ENCODE results near the gene IFITM1.
"Not testable (repeated sequence)": the region's sequence is repeated elsewhere in the genome, so short reads cannot be mapped to it uniquely, and the experiment has no call there.

Gene IFITM1

DNA sequence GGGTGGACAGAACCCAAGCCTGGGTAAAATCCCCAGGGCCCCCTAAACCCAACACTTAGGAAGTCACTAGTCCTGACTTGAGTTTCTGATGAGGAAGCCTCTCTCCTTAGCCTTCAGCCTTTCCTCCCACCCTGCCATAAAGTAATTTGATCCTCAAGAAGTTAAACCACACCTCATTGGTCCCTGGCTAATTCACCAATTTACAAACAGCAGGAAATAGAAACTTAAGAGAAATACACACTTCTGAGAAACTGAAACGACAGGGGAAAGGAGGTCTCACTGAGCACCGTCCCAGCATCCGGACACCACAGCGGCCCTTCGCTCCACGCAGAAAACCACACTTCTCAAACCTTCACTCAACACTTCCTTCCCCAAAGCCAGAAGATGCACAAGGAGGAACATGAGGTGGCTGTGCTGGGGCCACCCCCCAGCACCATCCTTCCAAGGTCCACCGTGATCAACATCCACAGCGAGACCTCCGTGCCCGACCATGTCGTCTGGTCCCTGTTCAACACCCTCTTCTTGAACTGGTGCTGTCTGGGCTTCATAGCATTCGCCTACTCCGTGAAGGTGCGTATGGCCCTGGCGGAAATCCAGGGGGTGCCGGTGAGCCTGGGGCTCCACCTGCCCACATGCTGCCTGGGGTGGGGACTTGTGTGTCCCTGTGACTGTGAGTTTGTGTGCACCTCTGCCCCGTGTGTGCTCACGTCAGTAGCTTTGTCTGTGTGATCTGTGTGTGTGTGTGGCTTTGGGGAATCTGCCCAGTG lies at the start of gene IFITM1:
TSS of gene IFITM1 (plus strand) at position 254 of the 767 bp plus-strand sequence. CDS start at position 385, 131 bp downstream.
- no peak for DNase-seq (ENCODE audit: low read depth)

DNA sequence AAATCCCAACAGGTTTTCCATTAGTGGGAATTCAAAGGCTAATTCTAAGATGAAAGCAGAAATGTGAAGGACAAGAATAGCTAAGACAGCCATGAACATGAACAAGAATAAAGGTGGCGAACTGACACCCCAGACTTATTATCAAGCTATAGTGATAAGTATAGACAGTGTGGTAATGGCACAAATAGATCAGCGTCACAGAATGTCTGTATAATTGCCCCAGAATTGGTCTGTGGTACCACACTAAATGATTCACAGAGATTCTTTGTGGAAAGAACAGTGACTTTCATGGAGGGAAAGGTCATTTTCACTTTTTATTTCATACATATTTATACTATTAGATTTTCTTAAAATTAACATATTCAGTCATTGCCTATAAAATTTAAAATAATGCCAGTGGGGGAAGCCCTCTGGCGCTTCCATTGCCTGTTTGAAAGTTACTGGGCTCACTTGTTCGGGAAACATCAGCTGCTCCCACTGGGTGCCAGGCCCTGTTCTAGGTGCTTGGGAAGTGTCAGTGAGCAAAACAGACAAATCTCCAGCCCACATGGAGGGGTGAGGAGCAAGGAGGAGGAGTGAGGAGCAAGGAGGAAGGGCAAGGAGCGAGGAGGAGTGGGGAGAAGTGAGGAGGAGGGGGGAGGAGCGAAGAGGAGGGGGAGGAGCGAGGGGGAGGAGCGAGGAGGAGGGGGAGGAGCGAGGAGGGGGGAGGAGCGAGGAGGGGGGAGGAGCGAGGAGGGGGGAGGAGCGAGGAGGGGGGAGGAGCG lies 47.0 kb upstream of the IFITM1 start:
- no peak for DNase-seq (ENCODE audit: low read depth)

DNA sequence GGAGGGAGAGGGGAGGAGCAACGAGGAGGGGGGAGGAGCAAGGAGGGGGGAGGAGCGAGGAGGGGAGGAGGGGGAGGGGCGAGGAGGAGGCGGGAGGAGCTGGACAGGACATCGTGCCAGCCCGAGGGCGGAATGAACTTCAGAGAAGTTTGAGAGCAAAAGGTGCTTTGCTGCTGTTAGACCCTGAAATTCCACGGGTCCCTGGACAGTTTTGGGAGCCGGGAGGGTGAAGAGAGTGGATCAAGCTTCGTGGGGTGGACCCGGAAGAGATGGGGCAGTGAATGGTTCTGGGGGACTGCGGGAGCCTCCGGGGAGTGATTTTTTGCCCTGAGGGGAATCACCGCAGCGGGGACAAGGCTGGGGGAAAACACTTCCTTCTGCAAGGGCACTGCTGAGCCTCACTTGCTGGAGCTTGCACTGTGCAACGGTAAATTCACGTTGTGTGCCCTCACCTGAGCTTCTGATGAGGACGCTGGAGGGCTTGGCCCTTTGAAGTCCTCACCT lies 46.3 kb upstream of the IFITM1 start:
- no peak for DNase-seq (ENCODE audit: low read depth)

DNA sequence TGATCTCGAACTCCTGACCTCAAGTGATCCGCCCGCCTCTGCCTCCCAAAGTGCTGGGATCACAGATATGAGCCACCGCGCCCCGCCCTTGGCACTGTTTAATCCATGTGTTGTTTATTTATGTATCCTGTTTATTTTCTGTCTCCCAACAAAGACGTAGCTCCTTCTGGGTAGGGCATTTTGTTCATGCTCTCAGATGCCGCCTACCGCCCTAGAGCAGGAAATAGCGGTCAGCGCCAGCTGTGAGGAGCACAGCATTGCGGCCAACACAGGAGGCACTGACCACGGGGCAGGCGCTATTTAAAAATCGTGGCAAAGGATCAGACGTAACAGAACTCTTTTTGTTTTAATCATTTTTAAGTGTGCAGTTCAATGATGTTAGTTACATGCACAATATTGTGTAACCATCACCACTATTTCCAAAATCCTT lies 45.1 kb upstream of the IFITM1 start:
- not testable (repeated sequence) for DNase-seq (ENCODE audit: low read depth)

DNA sequence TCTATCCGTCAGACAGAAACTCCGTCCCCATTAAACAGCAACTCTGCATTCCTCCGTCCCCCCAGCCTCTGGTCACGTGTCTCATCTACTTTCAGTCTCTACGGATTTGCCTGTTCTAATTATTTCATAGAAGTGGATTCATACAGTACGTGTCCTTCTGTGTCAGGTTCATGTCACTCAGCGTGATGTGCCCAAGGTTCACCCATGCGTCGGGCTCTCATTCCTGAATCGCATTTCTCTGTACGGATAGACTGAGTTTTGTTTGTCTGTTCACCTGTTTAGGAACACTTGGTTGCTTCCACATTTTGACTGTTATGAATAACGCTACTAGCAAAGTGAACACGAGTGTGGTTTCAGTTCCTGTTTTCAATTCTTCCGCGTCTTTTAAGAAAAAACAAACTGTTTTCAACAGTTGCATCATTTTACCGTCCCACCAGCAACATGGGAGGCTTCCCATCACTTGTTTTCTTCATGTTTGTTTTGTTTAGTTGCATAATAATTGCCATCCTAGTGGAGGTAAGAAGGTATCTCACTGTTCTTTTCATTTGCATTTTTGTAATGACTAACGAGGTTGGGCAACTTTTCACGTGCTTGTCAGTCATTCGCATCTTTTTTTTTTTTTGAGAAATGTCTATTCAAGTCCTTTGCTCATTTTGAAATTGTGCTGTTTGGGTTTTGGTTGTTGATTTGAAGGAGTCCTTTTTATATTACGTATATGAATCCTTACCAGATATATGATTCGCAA lies 44.5 kb upstream of the IFITM1 start:
- DNase-seq (ENCODE audit: low read depth), result no peak

DNA sequence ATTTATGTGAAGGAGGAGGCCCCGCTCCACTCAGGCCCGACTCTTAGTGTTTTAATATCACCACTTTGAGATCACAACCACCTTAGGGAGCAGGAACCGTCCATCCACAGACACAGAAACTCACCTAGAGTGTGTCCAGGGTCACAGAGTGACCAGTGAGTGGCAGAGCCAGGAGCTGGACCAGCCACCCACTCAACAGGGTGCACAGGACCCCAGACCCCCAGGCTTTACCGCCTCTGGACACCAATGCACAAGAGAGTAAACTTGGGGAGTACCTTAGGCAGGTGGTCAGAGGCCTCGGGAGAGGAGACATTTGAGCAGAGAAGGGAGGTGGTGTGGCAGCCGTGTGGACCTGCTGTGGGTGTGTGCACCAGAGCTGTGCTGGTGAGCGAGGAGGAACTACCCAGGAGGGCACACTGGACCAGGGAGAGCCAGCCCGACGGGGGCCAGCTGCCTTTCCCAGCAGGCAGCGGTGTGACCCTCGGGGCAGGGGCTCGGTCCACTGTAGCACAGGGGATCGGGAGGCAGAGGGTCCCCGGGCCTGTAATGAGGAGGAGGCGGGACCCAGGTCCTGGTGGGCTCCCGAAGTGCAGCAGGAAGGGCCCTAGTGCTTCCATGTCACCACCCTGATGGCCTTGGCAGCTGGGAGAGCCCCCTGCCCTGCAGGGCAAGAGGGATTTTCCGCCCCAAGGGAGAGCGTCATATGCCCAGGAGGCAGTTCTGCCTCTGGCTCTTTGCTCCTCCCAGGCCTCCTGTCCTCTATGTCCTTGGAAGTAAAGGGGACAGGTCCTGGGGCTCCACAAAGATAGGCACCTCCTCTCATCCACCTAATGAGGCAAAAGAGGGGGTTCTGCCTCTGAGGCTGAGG lies 43.2 kb upstream of the IFITM1 start:
- no peak for DNase-seq (ENCODE audit: low read depth)

DNA sequence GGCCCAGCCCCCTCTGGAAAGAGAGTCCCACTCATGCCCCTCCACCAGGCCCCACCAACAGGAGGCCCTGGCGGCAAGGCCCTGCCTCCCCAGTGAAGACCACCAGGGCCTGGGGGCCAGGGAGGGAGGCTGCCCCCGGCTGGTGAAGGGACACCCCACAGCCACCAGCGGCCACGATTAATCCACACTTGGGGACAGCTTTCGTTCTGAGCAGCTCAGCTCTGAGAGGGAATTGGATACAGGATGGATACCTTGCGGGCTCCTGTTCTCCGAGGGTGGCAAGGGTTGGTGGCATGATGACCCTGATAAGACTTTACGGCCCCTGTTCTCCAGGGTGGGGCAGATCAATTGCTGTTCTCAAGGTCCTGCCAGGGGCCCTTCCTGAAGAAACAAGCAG lies 42.5 kb upstream of the IFITM1 start:
- DNase-seq (ENCODE audit: low read depth), result no peak

DNA sequence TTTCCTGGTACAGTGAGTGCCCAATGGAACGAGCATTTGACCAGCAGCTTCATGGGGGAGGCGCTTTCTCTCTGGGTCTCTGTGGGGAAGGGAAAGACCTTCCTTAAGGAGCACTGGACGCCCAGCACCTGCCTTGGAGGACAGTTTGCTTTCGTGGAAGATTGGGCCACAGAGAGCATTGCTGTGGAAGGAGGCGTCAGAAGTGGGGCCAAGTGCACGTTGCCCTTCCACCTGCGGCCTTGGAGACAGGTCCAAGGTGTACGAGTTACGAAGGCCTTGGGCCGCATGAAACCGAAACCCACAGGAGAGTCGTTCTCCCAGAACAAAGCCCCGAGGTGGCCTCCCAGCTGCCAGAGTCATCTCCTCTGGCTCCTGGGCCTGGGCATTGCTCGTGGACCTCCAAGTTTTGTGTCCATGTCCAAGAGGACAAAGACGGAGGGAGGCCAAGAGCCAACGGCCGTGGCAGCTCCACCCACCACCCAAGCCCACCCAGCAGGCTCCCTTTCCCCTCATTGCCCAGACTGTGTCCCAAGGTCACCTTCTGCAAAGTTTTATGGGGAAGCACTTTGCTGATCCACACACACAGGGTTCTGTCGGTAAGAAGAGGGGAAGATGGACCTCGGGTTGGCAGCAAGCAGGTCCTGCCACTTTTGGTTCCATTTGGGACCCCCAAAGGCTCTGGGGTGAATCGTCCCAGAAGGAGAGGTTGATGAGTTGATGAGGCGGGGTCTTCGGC lies 41.5 kb upstream of the IFITM1 start:
- no peak for DNase-seq (ENCODE audit: low read depth)

DNA sequence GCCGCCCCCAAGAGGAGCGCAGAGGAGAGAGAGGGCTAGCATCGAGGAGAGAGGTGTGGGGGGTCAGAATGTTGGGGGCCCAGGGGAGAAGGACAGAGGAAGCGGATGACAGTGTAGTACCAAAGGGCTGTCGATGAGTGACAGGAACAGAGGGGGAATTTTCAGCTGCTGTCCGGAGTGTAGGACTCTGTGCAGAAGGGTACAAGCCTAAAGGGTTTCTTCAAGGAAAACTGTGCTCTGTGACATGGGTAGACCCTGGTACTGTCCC lies 41.0 kb upstream of the IFITM1 start:
- DNase-seq (ENCODE audit: low read depth), result no peak

DNA sequence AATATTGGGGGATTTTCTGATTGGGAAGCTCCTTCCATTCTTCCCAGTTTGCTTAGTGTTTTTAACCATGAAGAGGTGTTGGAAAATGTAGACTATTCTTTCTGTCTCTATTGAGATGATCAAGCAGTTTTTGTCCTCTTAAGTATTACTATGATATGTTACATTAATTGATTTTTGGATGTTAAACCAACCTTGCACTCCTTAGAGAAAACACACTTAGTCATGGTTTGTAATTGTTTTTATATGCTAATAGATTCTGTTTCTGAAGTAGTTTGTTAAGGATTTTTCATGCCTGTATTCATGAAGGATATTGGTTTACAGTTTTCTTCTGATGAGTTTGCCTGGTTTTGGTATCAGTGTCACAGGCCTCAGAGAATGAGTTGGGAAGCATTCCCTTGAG lies 37.6 kb upstream of the IFITM1 start:
- no peak for DNase-seq (ENCODE audit: low read depth)

DNA sequence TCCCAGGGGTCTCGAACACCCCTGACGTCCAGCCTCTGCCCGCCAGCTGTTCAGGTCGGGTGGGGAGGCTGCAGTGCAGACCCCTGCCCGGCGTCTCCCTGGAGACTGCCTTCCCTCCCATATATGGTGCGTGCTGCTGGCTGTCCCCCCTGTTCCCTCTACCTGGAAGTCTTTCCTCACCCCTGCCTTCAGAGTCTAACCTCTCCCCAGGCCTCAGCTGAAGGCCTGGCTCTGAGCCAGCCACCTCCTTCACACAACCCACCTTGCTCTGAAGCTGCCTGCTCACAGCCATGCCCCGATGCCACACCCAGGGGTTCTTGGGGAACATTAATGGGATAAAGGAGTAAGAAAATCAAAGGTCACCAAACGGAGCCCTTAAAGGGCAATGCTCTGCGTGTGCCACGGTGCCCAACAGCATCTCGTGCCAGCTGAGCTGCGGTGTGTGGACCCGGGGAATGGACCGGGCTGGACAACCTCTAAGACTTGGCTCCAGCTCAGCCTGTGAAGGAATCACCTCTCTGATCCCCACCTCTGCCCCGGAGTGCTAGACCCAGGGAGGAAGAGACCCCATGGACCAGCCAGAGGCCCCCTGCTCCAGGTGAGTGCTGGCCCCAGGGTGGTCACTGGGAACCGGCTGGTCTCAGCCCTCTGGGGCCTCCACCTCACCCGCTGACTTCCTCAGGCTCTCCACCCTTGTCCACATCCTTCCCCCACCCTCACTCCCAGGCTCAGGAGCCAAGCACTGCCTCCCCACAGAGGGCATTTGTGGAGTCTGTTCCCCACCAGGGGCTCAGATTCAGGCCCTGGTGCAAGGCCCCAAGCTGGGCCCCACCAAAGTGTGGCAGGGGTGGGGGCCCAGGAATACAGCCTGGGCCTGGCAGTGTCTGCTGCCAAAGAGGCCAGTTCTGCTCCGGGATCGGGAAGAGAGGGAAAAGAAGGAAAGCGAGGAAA lies 35.6 kb upstream of the IFITM1 start, which contains the start of gene NLRP6:
TSS of gene NLRP6 (plus strand) at position 407 of the 951 bp plus-strand sequence. CDS start at position 570, 163 bp downstream.
- DNase-seq (ENCODE audit: low read depth), result no peak

DNA sequence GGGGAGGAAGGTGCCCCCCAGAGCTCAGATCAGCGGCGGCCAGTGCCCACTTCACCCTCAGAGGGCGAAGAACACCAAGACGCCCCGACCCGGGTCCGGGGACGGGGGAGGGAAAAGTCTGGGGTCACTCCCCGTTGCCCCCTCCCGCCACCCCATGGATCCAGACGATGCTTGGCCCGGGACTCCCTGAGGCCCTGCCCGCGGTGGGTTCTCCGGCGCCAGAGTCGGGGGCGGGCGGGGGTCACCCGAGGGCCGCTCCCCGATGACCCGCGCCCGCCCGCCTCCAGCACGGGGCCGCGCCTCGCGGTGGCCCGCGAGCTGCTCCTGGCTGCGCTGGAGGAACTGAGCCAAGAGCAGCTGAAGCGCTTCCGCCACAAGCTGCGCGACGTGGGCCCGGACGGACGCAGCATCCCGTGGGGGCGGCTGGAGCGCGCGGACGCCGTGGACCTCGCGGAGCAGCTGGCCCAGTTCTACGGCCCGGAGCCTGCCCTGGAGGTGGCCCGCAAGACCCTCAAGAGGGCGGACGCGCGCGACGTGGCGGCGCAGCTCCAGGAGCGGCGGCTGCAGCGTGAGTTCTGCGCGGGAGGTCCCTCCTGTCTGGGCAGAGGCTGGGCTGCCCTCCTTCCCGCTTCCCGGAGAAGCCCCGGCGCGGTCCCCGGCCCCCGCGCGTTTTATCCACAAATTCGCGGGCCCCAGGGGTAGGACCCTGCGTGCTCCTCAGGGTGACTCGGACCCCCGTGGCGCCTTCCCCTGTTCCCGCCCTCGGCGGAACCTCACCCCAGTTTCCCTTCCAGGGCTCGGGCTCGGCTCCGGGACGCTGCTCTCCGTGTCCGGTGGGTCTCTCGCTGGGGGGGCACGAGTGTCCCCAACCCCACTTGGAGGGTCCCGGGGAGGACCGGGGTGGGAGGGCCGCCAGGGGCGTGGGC lies 34.5 kb upstream of the IFITM1 start:
- DNase-seq (ENCODE audit: low read depth), result no peak

DNA sequence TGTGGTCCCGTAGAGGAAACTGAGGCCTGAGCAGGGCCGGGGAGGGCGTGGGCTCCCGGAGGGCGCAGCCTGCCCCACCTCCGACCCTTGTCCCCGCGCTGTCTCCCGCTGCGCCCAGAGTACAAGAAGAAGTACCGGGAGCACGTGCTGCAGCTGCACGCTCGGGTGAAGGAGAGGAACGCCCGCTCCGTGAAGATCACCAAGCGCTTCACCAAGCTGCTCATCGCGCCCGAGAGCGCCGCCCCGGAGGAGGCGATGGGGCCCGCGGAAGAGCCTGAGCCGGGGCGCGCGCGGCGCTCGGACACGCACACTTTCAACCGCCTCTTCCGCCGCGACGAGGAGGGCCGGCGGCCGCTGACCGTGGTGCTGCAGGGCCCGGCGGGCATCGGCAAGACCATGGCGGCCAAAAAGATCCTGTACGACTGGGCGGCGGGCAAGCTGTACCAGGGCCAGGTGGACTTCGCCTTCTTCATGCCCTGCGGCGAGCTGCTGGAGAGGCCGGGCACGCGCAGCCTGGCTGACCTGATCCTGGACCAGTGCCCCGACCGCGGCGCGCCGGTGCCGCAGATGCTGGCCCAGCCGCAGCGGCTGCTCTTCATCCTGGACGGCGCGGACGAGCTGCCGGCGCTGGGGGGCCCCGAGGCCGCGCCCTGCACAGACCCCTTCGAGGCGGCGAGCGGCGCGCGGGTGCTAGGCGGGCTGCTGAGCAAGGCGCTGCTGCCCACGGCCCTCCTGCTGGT lies 33.7 kb upstream of the IFITM1 start:
- no peak for DNase-seq (ENCODE audit: low read depth)

DNA sequence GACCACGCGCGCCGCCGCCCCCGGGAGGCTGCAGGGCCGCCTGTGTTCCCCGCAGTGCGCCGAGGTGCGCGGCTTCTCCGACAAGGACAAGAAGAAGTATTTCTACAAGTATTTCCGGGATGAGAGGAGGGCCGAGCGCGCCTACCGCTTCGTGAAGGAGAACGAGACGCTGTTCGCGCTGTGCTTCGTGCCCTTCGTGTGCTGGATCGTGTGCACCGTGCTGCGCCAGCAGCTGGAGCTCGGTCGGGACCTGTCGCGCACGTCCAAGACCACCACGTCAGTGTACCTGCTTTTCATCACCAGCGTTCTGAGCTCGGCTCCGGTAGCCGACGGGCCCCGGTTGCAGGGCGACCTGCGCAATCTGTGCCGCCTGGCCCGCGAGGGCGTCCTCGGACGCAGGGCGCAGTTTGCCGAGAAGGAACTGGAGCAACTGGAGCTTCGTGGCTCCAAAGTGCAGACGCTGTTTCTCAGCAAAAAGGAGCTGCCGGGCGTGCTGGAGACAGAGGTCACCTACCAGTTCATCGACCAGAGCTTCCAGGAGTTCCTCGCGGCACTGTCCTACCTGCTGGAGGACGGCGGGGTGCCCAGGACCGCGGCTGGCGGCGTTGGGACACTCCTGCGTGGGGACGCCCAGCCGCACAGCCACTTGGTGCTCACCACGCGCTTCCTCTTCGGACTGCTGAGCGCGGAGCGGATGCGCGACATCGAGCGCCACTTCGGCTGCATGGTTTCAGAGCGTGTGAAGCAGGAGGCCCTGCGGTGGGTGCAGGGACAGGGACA lies 32.9 kb upstream of the IFITM1 start:
- DNase-seq (ENCODE audit: low read depth), result no peak

DNA sequence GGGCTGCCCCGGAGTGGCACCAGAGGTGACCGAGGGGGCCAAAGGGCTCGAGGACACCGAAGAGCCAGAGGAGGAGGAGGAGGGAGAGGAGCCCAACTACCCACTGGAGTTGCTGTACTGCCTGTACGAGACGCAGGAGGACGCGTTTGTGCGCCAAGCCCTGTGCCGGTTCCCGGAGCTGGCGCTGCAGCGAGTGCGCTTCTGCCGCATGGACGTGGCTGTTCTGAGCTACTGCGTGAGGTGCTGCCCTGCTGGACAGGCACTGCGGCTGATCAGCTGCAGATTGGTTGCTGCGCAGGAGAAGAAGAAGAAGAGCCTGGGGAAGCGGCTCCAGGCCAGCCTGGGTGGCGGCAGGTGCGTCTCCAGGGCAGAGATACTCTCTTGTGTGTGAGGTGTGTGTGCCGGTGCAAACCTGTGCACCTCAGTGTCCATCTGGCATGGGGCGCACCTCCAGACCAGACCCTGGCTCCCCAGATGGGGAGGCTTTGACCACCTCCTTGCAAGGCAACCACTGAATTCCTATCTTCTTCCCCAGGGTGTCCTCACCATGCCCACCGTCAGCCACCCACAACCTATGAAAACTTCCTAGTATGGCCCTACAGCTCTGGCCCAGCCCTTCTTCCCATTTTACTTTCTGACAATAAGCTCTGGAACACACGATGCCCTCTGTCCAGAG lies 32.2 kb upstream of the IFITM1 start:
- DNase-seq (ENCODE audit: low read depth), result no peak

DNA sequence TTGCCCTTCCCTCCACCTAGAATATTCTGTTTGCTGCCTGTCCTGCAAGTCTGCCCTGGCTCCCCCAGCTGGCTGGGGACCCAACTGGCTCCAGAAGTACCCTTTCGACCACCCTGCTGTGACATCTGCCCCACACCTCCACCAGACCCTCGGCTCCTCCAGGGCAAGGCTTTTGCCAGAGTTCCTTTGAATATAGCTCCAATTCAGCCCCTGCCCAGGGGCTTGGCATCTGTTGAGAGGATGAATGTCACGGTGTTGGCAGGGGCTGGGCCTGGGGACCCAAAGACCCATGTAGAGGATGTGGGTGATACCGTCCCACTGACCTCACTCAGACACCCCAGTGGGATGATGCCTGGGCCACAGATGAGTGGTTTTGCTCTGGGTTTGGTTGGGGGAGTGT lies 31.7 kb upstream of the IFITM1 start:
- no peak for DNase-seq (ENCODE audit: low read depth)
